GM18508 (cell line): ENCODE measurements around the gene GNB3.

ENCODE experiments used
- ATAC-seq: cut with Tn5 transposase; IDR thresholded peaks from one replicate; pipeline ENCODE4 v1.9.1; 2021; ENCODE audit warnings: moderate number of reproducible peaks; ENCODE audit not compliant: insufficient read depth, unreplicated experiment

Gene GNB3

DNA sequence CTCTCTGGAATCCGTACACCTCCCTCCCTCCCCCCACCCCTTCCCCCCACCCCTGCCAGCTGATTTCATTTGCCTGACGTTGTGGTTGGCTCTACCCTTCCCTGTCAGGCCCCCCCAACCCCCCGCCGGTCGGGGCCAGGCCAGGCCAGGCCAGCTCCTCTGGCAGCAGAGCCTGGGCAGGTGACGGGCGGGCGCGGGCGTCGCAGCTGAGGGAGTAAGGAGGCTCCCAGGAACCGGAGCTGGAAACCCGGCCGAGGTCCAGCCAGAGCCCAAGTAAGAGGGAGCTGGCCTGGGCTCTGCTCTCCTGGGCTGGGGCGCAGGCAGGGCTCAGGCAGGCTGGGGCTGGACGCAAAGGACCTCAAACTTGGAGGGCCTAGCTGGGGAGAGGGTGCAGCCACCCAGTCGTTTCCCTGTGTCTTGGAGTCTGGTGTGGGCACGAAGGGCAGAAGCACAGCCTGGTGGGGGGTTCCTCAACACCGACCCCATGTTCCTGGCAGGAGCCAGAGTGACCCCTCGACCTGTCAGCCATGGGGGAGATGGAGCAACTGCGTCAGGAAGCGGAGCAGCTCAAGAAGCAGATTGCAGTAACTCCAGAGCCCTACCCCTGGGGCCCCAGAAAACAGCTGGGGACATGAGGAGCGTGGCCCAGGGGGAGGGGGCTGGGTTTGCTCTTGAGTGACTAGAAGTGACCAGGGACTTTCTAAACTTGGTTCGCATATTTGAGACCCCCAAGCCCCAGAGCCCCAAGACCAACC lies at the start of gene GNB3:
GNB3 (plus strand) TSS at position 165 of the 755 bp plus-strand sequence; CDS start at position 528, 363 bp downstream.
- no peak for ATAC-seq

GRCh38 chr12:6791931-6792520 lies 48.7 kb upstream of the GNB3 start:
- no peak for ATAC-seq

DNA sequence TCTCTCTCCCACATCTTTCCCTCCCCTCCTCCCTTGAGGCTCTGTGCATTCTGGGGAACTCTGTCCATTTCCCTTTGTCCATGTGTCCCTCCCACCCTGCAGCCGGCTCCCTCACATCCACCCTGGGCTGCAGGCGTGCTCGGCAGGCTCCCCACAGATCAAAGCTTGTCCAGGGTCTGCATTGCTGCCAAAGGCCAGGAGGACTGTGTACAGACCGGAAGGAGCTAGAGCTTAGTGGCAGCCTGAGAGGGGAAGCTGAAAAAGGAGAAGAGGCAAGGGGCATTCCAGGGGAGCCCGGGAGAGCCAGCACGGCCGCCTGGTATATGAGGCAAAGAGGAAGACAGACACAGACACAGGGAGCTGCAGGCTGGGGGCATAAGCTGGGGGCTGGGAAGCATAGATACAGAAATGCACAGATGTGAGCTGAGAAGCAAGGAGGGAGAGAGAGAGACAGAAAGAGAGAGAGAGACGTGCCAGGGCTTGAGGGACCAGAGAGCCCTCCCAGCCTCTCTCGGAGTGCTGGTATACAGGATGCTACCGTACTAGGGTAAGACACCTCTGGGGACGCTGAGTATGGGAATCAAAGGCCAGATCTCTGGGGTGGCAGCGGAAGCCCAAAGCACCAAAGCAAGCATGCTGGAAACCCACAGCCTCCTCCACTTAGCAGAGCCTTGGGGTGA lies 48.1 kb upstream of the GNB3 start:
- ATAC-seq: no peak

- no peak for ATAC-seq
These were observed 45.6 kb upstream of the GNB3 start for GRCh38 chr12:6795088-6795487.

GRCh38 chr12:6796576-6796975 lies 44.1 kb upstream of the GNB3 start:
- no peak for ATAC-seq

DNA sequence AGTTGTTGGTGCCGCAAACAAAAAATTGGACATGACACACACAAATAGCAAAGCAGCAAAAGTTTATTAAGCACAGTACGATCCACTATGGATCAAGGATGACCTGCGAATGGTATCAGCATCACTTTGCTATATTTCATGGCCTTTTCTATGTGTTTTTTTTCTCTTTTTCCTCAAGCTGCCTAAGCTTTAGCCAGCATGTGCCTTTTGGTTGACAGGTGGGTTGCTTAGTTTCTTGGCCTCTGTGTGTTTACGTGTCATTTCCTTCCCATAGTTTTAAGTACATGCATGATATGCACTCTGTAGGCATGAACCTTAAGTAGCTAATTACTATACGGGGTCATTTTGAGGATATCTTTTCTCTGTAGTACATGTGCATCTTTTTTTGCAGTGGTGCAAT lies 41.6 kb upstream of the GNB3 start:
- no peak for ATAC-seq

DNA sequence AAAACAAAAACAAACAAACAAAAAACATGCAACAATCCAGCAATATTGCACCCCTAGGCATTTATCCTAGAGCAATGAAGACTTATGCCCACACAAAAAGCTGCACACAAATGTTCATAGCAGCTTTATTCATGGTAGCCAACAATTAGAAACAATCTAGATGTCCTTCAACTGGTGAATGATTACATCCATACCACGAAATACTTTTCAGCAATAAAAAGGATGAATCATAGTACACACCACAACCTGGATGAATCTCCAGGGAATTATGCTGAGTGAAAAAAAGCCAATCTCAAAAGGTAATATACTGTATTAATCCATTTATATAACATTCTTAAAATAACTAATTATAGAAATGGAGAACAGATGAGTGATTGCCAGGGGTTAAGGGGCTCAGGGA lies 33.6 kb upstream of the GNB3 start:
- no peak for ATAC-seq

DNA sequence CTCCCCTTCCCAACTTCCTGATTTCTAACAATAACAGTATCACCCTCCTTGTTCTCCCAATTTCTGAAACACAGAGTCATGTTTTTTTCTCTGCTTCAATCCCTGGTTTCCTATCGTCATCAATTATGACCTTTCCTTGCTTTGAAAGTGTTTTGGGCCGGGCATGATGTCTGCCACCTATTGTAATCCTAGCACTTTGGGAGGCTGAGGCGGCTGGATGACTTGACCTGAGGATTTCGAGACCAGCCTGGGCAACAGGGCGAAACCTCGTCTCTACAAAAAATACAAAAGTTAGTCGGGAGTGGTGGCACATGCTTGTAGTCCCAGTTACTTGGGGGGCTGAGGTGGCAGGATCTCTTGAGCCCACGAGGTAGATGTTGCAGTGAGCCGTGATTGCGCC lies 31.7 kb upstream of the GNB3 start:
- no peak for ATAC-seq

- ATAC-seq: no peak
These were observed 30.0 kb upstream of the GNB3 start for GRCh38 chr12:6810758-6811157.

DNA sequence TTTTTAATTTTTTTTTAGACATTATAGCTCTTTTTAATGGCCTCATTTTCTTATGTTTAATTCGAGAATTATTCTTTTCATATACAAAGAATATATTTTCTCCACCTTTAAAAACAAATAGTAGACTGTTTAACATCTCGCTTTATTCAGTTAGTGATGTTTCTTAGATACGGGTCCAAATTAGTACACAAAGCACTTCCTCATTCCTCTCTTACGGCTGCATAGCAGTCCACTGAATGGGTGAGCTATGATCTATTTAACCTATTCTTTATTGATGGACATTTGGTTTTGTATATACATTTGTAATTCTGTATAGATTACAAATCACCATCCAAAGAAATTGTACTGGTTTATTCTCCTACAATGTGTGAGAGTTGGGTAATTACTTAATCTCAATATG lies 27.4 kb upstream of the GNB3 start:
- no peak for ATAC-seq

DNA sequence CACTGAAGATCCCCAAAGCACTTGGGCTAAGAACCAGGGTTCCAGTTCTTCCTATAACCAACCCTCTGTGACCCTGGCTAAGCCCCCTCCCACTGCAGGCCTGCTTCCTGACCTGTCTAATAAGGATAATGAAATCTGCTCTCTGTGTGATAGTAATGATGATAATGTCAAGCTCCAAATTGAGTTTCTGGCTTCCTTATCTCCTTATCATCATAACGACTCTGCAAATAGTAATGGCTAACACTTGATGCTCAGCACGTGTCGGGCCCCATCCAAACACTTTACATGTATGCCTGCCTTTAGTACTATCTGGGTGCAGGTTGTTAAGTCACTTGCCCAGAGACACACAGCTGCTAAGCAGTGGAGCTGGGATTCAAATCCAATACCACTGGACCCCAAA lies 24.1 kb upstream of the GNB3 start:
- no peak for ATAC-seq

DNA sequence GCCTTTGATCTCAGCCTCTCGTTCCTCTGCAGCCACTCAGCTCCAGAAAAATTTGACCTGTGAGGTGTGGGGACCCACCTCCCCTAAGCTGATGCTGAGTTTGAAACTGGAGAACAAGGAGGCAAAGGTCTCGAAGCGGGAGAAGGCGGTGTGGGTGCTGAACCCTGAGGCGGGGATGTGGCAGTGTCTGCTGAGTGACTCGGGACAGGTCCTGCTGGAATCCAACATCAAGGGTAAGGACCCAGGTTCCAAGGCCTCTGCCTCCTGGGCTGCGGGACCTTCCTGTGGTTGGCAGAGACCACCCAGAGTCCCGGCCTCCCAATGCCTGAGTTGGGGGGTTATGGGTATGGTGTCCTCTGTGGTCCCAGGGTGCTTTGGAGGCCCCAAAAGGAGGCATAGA lies 23.6 kb upstream of the GNB3 start:
- no peak for ATAC-seq

DNA sequence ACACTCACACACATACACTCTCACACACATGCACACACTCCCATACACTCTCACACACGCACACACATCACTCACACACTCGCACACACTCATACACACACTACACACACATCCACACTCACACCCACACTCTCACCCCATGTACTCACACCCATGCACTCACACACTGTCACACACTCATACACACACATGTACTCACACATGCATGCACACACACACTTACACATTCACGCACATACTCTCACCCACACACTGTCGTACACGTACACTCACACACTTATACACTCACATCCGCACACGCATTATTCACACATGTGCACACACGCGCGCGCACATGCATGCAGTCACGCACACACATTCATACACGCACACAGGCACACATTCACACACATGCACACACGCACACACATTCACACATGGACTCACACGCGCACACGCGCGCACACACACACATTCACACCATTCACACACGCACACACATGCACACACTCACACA lies 23.0 kb upstream of the GNB3 start:
- ATAC-seq: no peak

DNA sequence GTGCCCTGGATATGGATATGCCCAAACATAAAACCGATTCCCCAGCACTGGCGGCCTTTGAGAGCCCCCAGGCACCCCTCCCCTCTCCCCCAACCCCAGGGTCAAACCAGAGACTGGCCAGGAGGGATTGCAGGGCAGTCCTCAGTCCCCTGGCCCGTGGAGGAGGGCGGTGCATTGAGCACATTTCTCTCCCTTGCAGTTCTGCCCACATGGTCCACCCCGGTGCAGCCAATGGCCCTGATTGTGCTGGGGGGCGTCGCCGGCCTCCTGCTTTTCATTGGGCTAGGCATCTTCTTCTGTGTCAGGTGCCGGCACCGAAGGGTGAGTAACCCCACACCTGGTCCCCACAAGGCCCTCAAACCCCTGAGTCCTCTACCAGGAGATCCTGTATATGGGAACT lies 22.5 kb upstream of the GNB3 start:
- no peak for ATAC-seq

DNA sequence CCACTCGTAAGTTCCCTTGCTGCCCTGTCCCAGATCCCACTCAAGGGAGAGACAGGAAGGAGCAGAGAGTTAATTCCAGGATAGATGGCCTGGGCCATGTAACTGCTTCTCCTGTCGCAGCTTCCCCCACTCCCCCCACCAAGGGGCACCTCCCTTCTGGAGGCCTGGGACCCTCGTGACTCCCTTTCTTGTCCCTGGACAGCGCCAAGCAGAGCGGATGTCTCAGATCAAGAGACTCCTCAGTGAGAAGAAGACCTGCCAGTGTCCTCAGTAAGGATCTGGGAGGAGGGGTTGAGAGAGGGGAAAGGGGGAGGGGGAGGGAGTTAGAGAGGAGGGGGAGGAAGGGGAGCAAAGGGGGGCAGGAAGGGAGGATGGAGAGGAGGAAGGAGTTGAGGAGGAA lies 22.1 kb upstream of the GNB3 start:
- no peak for ATAC-seq

DNA sequence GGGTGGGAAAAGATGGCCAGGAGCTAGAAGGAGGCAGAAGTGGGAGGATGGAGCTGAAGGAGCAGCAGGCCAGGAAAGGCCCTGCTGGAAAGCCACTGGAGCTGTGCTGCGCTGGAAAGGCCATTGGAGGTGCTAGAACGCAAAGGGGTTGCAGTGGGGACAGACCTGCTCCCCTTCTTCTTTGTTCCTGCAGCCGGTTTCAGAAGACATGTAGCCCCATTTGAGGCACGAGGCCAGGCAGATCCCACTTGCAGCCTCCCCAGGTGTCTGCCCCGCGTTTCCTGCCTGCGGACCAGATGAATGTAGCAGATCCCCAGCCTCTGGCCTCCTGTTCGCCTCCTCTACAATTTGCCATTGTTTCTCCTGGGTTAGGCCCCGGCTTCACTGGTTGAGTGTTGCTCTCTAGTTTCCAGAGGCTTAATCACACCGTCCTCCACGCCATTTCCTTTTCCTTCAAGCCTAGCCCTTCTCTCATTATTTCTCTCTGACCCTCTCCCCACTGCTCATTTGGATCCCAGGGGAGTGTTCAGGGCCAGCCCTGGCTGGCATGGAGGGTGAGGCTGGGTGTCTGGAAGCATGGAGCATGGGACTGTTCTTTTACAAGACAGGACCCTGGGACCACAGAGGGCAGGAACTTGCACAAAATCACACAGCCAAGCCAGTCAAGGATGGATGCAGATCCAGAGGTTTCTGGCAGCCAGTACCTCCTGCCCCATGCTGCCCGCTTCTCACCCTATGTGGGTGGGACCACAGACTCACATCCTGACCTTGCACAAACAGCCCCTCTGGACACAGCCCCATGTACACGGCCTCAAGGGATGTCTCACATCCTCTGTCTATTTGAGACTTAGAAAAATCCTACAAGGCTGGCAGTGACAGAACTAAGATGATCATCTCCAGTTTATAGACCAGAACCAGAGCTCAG lies 21.4 kb upstream of the GNB3 start:
- no peak for ATAC-seq

- ATAC-seq: no peak
These were observed 20.6 kb upstream of the GNB3 start for GRCh38 chr12:6820166-6820565.

DNA sequence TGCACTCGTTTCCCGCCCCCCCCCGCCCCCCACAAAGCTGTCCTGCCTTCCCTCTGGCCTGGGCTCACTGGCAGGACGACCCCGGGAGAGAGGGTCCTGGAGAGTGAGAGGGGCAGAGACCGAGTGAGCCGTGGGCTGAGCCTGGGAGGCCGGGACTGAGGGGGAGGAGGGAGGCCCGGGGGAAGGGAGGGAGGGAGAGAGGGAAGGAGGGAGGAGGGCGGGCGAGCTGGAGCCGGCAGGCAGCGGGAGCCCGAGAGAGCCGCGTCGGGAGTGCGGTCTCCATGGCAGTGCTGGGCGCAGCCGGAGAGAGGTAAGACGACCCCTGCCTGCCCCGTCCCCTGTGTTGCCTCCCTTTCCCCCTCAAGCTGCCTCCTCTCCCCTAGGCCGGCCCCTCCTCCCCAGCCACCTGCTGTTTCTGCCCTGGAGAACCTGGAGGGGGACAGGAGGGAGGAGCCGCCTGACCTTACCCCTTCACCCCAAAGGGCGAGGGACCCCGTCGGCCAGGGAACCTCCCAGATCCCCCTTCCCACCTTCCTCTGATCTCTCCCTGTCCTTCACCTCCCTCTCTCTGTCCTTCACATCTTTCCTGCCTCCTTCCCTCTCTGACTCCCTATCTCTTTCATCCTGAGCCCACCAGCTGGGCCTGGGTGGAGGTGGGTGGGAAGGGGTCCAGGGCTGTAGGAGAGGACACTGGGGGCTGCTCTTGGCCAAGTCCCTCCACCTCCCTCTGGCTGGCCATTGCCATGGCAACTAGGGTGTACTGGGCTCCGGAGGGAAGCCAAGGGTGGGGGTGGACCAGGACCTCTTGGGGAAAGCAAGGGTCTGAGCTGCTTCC lies 18.9 kb upstream of the GNB3 start, which contains the start of gene GPR162:
GPR162 (plus strand) TSS at position 231 of the 835 bp plus-strand sequence. CDS start 2,078 bp downstream, outside the sequence.
- no peak for ATAC-seq

DNA sequence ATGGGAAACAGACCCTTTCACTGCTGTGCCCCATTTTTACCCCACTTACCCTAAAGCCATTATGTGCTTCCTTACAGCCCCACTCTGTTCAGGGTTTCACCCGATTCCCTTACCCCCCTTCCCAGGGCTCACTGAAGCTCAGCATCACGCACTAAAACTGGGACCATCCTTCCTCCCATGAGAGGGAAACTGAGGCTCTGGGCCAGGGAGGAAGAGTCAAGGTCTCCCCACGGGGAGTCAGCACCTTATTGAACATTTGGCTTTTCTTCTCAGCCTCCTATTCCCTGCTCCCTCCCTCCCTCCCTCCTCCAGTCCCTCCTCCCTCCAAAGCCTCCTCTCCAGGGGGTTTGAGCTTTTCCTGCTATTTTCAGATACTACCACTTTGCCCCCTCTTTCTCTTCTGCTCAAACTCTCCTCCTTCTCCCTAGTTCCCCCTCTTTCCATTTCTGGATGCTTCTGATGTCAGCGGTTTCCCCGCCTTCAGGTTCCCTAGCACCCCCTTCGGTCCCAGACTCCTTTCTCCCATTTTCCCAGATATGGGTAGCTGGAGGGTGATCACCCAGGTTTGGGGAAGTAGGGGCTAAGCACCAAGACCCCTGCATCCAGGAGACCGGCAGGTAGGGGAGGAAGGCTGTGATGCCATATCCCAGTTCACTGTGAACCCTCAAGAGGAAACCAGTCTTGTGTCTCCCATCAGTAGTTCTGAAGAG lies 18.1 kb upstream of the GNB3 start:
- no peak for ATAC-seq
